HepG2 (cell line): ENCODE results near the gene CGB8. TPM values are rescaled to one million over a fixed set of nuclear protein-coding genes. Genes with fewer than 3 reads are reported as not detected.
"Not testable (repeated sequence)": the region's sequence is repeated elsewhere in the genome, so short reads cannot be mapped to it uniquely, and the experiment has no call there.

Experiments
- ATAC-seq: fragments of 200-7000 bp; cut with Tn5 transposase; 3 replicates; pipeline ENCODE4 v1.9.1; 2020; ENCODE audit warnings: mild to moderate bottlenecking, moderate library complexity
- BruUV-seq: library from RNA; stranded (reverse); fragments of 400-500 nt; replicated peaks from 2 replicates; lab custom pipeline; 2021; lab: Mats Ljungman, UMichigan
- CTCF ChIA-PET: fragments of 300-600 bp; formaldehyde crosslinking; extraction: SDS; loops from one replicate; lab custom pipeline; 2021; ENCODE audit warnings: low total read pairs, inconsistent platforms, low intra/inter-chr PET ratio; lab: Yijun Ruan, JAX
- POLR2A ChIA-PET: fragments of 350-600 bp; sonication (Branson Sonifier 250); formaldehyde crosslinking; loops from one replicate; lab custom pipeline; 2020; ENCODE audit warnings: antibody characterized with exemption, inconsistent platforms; lab: Yijun Ruan, JAX
- DNase-seq: peaks from one replicate; pipeline ENCODE4 v3.0.0-alpha.2; 2015; ENCODE audit warnings: low spot score
- FAIRE-seq: peaks from 3 replicates; lab custom pipeline; 2011; peaks lifted over from hg19 to GRCh38; lab: Jason Lieb, UNC
- H2AFZ ChIP-seq: one replicate; pipeline ENCODE4 v1.6.1; 2011; ENCODE audit warnings: low read length, inconsistent platforms
- H3K27ac ChIP-seq: fragments of 300-600 bp; 3 replicates; pipeline ENCODE4 v1.8.0; 2011; ENCODE audit warnings: mixed run types, mild to moderate bottlenecking, mixed read lengths, low read length, inconsistent platforms; ENCODE audit not compliant: insufficient read depth; ENCODE audit errors: extremely low read length
- H3K27me3 ChIP-seq, 2 experiments: fragments of 200-600 bp in 1 of 2; 2 replicates in 1 of 2; 3 replicates in 1 of 2; pipeline versions ENCODE4 v1.6.0 to v1.8.0; 2011; ENCODE audit warnings: low read length in 2 of 2, mild to moderate bottlenecking in 2 of 2, moderate library complexity in 2 of 2, inconsistent platforms in 1 of 2; ENCODE audit not compliant: insufficient read depth in 2 of 2, control insufficient read depth in 1 of 2
- H3K36me3 ChIP-seq, 2 experiments: fragments of 200-600 bp in 1 of 2; replicated peaks in 1 of 2; 2 replicates in 1 of 2; 3 replicates in 1 of 2; pipeline versions ENCODE4 v1.5.1 to v1.8.0; 2011; ENCODE audit warnings: low read length in 2 of 2, inconsistent platforms in 1 of 2; ENCODE audit not compliant: insufficient read depth in 2 of 2, control insufficient read depth in 1 of 2
- H3K4me1 ChIP-seq: 2 replicates; pipeline ENCODE4 v1.5.1; 2012; ENCODE audit warnings: low read length, inconsistent platforms; ENCODE audit not compliant: insufficient read depth
- H3K4me2 ChIP-seq: 2 replicates; pipeline ENCODE4 v1.6.0; 2011; ENCODE audit warnings: low read depth, low read length, inconsistent platforms
- H3K4me3 ChIP-seq, 3 experiments: fragments of 200-600 bp in 1 of 3; sonication (generic), shearing (Covaris generic) in 1 of 3; replicated peaks in 1 of 3; 2 replicates each; pipeline ENCODE4 v1.5.1; 2011 to 2016; ENCODE audit warnings: low read length in 3 of 3, inconsistent platforms in 2 of 3, low read depth in 2 of 3, mild to moderate bottlenecking in 2 of 3, control low read depth in 1 of 3, mixed read lengths in 1 of 3; ENCODE audit not compliant: insufficient read depth in 1 of 3
- H3K79me2 ChIP-seq: one replicate; pipeline ENCODE4 v1.6.1; 2011; ENCODE audit warnings: low read length, inconsistent platforms; ENCODE audit not compliant: insufficient read depth
- H3K9ac ChIP-seq: 2 replicates; pipeline ENCODE4 v1.6.0; 2011; ENCODE audit warnings: mild to moderate bottlenecking, low read depth, low read length, inconsistent platforms; ENCODE audit not compliant: insufficient read depth
- H3K9me3 ChIP-seq: 2 replicates; pipeline ENCODE4 v1.5.1; 2012; ENCODE audit warnings: mild to moderate bottlenecking, low read length
- H4K20me1 ChIP-seq: 2 replicates; pipeline ENCODE4 v1.6.0; 2011; ENCODE audit warnings: inconsistent platforms, mild to moderate bottlenecking, low read length, moderate library complexity; ENCODE audit not compliant: insufficient read depth
- AGO1 ChIP-seq: fragments of 200-400 bp; formaldehyde crosslinking; IDR thresholded peaks from 2 replicates; pipeline ENCODE4 v1.6.1; 2017; ENCODE audit warnings: mild to moderate bottlenecking, low read depth, low read length, moderate library complexity; ENCODE audit not compliant: poor library complexity, severe bottlenecking
- AKAP8 ChIP-seq: sonication (generic); formaldehyde crosslinking; IDR thresholded peaks from 2 replicates; pipeline ENCODE4 v1.5.1; 2020; ENCODE audit warnings: mild to moderate bottlenecking, missing genetic modification reagents
- DMAP1 ChIP-seq: IDR thresholded peaks from 2 replicates; pipeline ENCODE4 v1.6.1; 2016
- GABPB1 ChIP-seq: IDR thresholded peaks from 2 replicates; pipeline ENCODE4 v1.6.1; 2016; ENCODE audit warnings: mild to moderate bottlenecking, missing genetic modification reagents, moderate library complexity, missing compliant biosample characterization
- HNF1B ChIP-seq: sonication (generic); formaldehyde crosslinking; IDR thresholded peaks from 2 replicates; pipeline ENCODE4 v1.5.1; 2020; ENCODE audit warnings: mild to moderate bottlenecking, moderate library complexity, missing genetic modification reagents
- KDM2A ChIP-seq: sonication (generic); formaldehyde crosslinking; IDR thresholded peaks from 2 replicates; pipeline ENCODE4 v1.4.0; 2020; ENCODE audit warnings: low read depth, missing genetic modification reagents, borderline replicate concordance
- ZFY ChIP-seq: sonication (generic); formaldehyde crosslinking; IDR thresholded peaks from 2 replicates; pipeline ENCODE4 v1.4.0; 2020; ENCODE audit warnings: missing genetic modification reagents
- ZNF776 ChIP-seq: sonication (generic); formaldehyde crosslinking; IDR thresholded peaks from 2 replicates; pipeline ENCODE4 v1.4.0; 2020; ENCODE audit warnings: mild to moderate bottlenecking, missing genetic modification reagents
- WGBS: methylation state at CpG from one replicate; pipeline ENCODE4 v1.1.6; 2017; ENCODE audit warnings: low lambda C conversion rate; 5-methylcytosine and 5-hydroxymethylcytosine counted together
- in situ Hi-C: cut with HindIII; loops from 2 replicates; pipeline ENCODE4 v1.10.0; 2017; ENCODE audit warnings: low pct_unique_long_range_greater_than_20kb; ENCODE audit not compliant: extremely low pct_ligation_motif_present
- intact Hi-C: fragments of 100-400 bp; cut with micrococcal nuclease; formaldehyde crosslinking; loops from one replicate; pipeline ENCODE4 v1.10.0; 2022; ENCODE audit not compliant: unreplicated experiment
- polyA plus RNA-seq, 8 experiments: library from polyadenylated mRNA; depleted of rRNA in 3 of 8; stranded (reverse) in 7 of 8; unstranded in 1 of 8; fragments of >200 nt; fragmentation: Illumina TruSeq in 4 of 8; extraction: Trizol in 4 of 8; gene quantifications; 2 replicates each; pipeline versions ENCODE4 v1.2.1 to v1.2.3, GENCODE V29; 2011 to 2016; ENCODE audit warnings: low read depth in 4 of 8, missing spikeins in 1 of 8, mixed read lengths in 1 of 8; ENCODE audit not compliant: insufficient read depth in 1 of 8
- total RNA-seq, 5 experiments: library from RNA; depleted of rRNA; stranded (reverse); fragments of >200 nt; fragmentation: Illumina TruSeq; extraction: Trizol; gene quantifications; 2 replicates each; pipeline ENCODE4 v1.2.3, GENCODE V29; 2016; ENCODE audit warnings: low read depth in 1 of 5

Gene CGB8
- total and polyA plus RNA-seq, 2 of the 13 experiments (the other 11 are each of a cell fraction or from before 2014, with no cell fraction given), result not detected

- Histone ChIP-seq H3K4me2 (peak overlapping the region; percentile 98), H3K4me3 (peak overlapping the region; percentile 37 to 63 (median 53)), H3K27me3 (peaks cover 0 to 25% of the 10 kb centered on the region in 2 experiments; a peak in 3 of 5 replicates), H3K36me3 (peaks cover 4 to 19% of the 10 kb centered on the region in 2 experiments; a peak in 4 of 5 replicates), H3K4me1 (peaks cover 27% of the 10 kb centered on the region), H3K9ac (peak overlapping the region; percentile 54; the same call in 1 of the 2 replicates)
- H3K27ac ChIP-seq, in situ Hi-C loops, FAIRE-seq, H3K9me3 ChIP-seq, DNase-seq, intact Hi-C loops, H4K20me1 ChIP-seq, CTCF ChIA-PET, BruUV-seq, H2AFZ ChIP-seq, H3K79me2 ChIP-seq: not testable (repeated sequence)
- TF ChIP-seq ZNF776 (CRISPR knock-in tag) (0 out of 2 replicates have a peak, but pooled peaks have one; percentile 37), AGO1 (peak; percentile 72), ZFY (0 out of 2 replicates have a peak, but pooled peaks have one; percentile 6), HNF1B (0 out of 2 replicates have a peak, but pooled peaks have one; percentile 43), DMAP1 (CRISPR knock-in tag) (0 out of 2 replicates have a peak, but pooled peaks have one; percentile 0), GABPB1 (CRISPR knock-in tag) (0 out of 2 replicates have a peak, but pooled peaks have one; percentile 17), KDM2A (peak; percentile 11; the same call in 1 of the 2 replicates), AKAP8 (CRISPR knock-in tag) (0 out of 2 replicates have a peak, but pooled peaks have one; percentile 32)
- WGBS, result 4% methylated on average over 16 of the region's 50 CpGs
- ATAC-seq, result peak; percentile 45
- POLR2A ChIA-PET, result interaction anchor here (0.8 to 2.9 kb wide), 4 partner anchors 13 to 107 kb away, joined by 3 to 21 read pairs (median 4); partner anchors contain the start of genes GYS1 and RUVBL2
These were observed 30.3 kb downstream of the CGB8 start for GRCh38 chr19:49018388-49019241.
